NCI-H2107 treated with DMSO at 0.1 percent for 48 hours (cell line): ENCODE results near the gene ACKR2.
"Not testable (repeated sequence)": the region's sequence is repeated elsewhere in the genome, so short reads cannot be mapped to it uniquely, and the experiment has no call there.

Experiments
- DNase-seq: peaks from one replicate; lab custom pipeline; 2025; ENCODE audit not compliant: unreplicated experiment; lab: John Stamatoyannopoulos, UW

Gene ACKR2

DNA sequence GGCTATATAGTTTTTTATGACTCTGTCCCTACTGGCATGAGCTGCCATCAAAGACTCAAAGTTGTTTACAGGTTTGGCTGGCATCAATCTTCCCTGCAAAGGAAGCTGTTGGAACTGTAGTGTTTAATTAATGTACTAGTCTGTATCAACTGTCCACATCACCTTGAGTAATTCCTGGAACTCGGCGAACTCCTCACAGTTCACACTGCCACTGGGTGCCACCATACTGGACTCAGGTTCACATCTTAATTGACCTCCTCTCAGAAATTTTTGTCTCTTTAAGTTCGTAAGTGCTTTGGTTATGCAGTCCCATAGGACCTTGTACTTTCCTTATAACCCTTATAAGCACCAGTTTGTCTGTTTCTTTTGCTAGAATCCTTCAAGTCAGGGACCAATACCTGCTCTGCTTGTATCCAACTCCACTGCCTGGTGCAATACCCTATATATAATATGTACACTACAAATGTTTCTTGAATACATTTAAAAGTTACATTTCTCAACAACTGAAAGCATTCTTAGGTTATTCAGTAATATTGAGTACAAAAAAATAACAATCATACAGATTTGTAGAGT is 8.1 kb upstream of the ACKR2 start:
- DNase-seq = no peak

DNA sequence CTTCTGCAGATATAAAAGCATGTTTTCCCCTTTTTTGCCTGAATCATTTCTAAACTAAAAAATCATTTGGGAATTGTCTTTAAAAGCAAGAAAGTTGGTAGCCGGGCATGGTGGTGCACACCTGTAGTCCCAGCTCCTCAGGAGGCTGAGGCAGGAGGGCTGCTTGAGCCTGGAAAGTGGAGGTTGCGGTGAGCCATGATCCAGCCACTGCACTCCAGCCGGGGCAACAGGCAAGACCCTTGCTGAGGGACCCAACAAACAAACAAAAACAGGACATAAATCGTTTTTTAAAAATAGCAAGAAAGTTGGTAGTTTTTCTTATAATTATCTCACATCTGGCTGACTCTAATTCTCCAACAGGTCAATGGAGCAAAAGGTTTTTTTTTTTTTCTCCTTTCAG is 7.5 kb upstream of the ACKR2 start:
- DNase-seq = no peak

DNA sequence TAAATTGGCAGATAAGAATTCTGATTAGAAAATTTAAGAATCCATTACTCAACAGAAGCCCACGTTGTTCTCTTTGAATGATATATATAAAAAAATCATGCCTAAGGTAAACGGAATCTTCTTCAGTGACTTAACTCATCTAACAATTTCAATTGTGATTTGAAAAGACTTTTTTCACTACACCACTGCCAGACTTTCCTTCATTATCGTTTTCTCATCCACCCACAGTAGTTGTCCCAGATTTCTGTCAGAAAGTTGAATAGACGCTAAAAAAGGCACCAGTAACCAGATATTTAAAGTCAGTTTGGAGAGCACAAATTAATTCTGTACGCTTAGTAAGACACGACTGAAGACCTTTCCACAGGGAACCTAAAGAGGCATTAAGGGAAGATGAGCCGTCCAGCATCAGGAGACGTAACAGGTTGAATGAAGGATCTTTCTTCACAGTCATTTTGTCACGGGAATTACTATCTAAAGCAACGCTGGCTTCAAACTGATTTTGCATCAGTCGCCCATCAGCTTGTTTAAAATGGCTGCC is 6.3 kb upstream of the ACKR2 start:
- DNase-seq = no peak

DNA sequence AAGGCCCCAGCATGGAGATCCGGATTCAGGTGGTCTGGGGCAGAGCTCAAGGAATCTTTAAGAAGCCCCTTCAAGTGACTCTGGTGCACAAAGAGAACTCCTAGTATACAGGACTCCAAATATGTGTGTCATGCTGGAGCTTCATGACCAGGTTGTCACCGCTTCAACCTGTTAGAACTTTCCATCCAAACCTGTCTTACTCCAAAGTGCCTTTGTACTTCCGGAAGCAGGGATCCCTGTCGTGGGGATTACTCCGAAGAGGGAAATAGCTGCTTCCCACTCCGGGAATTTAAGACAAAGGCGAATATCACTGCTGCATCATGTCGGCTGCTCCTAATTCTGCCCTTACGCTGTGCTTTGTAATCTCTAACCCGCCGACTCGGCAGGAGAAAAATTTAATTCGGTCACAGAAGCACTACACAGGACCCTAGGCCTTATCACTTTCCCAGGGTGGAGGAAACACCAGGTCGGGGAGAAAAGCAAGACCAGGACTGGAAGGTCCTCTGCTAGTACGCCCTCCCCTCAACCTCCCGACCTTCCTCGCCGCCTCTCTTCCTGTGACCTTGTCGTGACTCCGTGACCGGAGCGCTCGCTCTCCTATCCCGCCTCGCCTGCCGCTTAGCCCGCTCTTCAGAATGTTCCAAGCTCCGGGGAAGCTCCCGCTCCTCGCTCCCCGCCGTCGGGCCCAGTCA is 5.7 kb upstream of the ACKR2 start:
- DNase-seq = no peak

DNA sequence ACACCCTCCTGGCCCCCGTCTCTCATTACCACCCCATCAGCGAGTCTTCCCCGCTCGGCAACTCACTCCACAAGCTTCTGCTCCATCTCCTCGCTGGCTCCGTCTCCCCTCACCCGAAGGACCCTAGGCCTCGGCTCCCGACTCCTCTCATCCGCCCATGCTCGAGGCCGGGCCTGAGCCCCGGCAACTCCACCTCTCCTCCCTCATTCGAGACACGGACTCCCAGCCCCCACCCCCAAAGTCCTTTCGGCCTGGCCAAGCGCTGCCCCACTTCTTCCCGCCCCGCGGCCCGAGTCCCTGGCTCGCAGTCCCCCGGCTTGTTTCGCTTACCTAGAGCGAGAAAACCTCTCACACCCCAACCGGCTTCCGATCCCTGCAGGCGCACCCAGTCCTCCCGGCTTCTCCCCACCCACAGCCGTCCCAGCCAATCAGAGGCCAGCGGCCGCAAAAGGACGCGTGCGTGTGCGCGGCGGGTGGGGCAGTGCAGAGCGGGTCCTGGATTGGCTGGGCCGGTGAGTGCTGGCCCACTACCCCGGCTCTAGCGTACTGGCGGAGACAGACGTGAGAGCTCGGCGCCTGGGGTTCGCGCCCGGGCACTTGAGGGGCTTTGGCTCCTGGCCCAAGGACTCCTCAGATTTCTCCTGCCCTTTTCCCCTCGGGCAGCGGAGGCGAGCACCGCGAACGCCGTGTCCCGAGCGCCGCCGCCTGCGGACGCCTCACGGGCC is 5.0 kb upstream of the ACKR2 start, which contains the start of gene HIGD1A:
Gene HIGD1A (minus strand): TSS at position 385 of the 725 bp plus-strand sequence. CDS start 10,237 bp downstream, outside the sequence.
- DNase-seq = peak; percentile 86

DNA sequence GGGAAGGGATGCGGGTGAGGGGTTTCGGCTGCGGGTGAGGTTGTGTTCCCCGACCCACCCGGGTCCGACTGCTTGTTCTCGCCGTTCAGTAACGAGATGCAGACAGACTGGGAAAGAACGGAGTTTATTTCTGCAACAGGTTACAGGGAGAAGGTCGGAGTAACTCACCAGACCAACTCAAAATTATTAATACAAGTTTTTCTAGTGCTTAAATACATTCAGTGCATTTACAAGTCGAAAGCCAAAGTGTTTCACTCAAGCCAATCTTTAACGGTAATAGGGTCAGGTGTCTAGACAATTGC is 4.5 kb upstream of the ACKR2 start:
- no peak for DNase-seq

DNA sequence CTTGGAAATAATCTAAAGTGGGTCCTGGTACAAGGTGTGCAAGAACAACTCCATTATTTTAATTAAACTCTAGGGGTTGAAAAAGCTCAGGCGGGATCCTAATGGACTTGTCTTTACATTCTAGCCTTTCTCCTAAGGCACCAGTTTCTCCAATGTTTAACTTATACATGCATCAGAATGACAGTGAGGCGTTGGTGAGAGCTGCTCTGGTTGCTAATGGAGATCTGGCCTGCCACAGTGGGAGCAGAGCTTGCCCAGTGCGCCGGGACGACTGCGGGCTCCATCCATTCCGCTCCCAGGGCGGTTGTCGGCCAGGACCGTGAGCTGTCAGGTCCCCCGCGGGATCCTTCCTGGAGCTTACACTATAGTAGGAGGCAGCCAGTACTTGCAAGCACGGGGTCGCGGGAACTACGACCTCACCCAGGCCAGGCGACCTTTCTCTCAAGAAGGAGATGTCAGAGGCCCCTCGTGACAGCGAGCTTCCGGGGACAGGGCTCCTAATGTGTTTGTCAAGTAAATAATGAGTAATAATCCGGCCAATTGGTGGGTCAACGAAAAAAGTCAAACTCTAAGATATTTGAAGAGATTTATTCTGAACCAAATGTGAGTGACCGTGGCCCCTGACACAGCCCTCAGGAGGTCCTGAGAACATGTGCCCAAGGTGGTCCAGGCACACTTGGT is 4.0 kb upstream of the ACKR2 start:
- DNase-seq = no peak

DNA sequence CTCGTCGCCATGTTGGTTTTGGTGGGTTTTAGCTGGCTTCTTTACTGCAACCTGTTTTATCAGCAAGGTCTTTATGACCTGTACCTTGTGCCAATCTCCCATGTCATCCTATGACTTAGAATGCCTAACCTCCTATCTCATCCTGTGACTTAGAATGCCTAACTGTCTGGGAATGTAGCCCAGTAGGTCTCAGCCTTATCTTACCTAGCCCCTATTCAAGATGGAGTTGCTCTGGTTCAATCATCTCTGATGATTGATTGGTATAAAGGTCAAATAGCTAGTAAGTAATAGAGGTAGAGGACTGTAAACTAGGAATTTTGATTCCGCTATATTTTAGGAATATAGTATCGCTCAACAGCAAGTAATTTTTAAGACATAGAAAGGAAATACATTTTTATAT is 1.3 kb upstream of the ACKR2 start:
- no peak for DNase-seq

DNA sequence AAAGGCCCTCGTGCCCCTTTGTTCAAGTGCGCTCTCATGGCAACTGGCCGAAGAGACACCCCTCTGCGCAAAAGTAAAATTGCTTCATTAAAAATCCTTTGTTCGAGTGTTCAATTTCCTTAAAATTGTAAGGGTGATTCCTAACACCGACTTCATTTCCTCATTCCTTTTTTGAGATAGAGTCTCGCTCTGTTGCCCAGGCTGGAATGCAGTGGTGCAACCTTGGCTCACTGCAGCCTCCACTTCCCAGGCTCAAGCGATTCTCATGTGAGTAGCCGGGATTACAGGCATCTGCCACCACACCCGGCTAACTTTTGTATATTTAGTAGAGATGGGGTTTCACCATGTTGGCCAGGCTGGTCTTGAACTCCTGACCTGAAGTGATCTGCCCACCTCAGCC is 1.5 kb downstream of the ACKR2 start:
- DNase-seq = not testable (repeated sequence)

DNA sequence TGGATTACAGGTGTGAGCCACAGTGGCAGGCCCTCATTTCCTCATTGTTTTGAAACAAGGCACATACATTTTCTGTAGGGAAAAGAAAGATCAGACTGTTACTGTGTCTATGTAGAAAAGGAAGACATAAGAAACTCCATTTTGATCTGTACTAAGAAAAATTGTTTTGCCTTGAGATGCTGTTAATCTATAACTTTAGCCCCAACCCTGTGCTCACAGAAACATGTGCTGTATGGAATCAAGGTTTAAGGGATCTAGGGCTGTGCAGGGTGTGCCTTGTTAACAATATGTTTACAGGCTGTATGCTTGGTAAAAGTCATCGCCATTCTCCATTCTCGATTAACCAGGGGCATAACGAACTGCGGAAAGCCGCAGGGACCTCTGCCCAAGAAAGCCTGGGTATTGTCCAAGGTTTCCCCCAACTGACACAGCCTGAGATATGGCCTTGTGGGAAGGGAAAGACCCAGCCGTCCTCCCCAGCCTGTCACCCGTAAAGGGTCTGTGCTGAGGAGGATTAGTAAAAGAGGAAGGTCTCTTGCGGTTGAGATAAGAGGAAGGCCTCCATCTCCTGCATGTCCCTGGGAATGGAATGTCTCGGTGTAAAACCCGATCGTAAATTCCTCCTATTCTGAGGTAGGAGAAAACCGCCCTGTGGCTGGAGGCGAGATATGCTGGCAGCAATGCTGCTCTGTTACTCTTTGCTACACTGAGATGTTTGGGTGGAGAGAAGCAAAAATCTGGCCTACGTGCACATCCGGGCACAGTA is 2.1 kb downstream of the ACKR2 start:
- not testable (repeated sequence) for DNase-seq

DNA sequence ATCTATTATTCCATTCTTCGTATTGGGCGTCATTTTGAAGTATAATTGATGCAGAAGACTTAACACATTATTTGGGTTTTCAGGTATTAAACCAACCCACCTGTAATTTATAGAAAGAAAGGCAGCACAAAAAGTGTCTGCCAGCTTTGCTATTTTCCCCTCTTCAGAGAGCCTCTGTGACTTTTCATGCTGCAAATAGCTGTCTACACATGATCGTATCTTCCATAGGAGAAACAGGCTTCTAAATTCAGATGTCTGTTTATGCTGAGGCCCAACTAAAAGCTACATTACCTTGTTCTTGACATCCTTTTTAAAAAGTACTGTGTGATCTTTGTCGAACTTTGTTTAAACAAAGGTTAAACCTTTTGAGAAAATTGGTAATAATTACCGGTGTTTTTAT is 5.0 kb downstream of the ACKR2 start:
- DNase-seq = no peak

DNA sequence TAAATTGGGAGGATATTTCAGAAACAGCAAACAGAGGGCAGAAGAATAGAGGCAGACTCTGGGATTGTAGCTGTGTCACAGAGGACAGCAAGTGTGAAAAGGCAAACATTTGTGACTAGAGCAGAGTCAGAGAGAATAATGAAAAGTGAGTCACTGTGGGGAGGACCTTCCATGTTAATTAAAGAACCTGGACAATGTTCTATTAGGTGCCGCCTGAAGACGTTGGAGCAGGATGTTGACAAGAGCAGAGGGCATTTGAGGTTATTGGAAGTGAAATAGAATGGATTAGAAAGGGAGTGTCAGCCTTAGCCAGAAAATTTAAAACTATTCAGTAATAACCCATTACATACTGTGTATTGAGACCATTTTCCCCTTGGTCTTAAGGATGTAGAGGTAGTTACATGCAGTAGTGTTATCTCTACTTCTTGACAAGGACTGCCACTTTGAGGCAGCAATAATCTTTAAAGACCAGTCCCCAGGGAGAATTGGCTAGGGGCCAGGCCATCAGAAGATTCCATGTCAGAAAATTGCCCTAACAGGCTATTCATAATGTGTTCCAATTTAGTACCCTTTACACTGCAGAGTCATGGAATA is 5.8 kb downstream of the ACKR2 start:
- DNase-seq = no peak

DNA sequence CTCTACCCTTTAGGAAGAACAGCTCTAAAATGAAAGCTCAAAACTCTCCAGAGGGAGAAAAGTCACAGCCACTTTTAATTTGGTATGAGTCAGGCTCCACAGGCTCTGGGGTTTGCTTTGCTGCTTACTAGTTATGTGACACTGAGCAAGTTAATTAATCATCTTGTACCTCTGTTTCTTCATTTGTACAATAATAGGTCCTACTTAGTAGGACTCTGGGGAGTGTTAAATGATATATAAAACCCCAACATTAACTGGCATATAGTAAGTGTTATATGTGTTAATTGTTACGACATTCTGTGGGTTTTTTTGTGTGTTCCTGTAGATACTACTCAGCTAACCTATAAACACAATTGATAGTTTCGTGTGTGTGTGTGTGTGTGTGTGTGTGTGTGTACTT is 6.6 kb downstream of the ACKR2 start:
- DNase-seq = no peak

DNA sequence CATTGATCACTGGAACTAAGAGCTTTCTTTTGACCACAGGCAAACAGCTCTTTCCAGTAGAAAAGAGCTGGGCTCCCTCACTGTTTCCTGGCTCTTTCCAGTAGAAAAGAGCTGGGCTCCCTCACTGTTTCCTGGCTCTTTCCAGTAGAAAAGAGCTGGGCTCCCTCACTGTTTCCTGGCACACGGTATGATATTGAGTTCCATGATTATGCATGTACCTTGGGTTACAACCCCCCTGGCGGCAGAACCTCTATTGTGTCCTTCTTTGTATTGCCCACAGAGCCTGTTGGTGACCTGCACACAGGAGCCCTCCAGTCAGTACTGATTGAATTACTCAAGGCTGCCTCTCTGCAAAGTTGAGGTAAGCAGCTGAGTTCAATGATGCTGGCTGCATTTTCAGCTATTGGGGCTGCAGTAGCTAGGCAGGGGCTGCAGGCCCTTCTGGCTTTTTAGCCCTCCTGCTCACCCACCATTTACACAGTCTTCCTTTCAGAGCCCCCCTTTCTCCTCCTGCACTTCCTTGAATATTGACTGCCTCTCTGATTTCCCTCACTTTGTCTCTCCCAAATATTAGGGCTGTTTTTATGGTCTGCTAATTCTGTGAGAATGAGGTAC is 10.2 kb downstream of the ACKR2 start:
- peak; percentile 82 for DNase-seq

DNA sequence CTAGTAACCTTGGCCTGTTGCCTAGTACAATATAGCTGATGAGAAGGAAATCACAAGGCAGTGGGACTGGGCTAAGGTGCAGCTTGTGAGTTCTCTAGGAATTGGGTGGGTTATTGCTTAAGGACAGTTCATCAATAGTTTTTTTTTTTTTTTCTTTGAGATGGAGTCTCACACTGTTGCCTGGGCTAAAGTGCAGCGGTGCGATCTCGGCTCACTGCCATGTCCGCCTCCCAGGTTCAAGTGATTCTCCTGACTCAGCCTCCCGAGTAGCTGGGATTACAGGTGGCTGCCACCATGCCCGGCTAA is 11.5 kb downstream of the ACKR2 start:
- no peak for DNase-seq

DNA sequence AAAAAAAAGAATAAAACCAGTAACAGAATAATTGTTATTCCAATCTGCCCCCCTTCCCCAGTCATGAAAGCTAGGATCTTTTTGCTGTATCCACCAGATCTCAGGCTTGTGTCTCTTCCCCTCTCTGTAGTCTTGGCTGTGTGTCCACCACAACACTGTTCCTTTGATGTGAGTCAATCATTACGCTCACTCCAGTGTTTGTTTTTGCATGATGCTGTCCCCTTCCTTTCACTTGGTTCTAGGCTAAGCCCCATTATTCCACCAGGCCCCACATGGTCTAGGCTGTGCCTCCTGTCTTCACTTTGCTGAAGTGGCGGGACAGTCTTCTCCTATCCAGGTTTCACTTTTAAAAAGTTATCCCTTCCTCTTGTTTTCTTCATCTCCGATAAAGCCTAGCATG is 13.6 kb downstream of the ACKR2 start:
- no peak for DNase-seq

DNA sequence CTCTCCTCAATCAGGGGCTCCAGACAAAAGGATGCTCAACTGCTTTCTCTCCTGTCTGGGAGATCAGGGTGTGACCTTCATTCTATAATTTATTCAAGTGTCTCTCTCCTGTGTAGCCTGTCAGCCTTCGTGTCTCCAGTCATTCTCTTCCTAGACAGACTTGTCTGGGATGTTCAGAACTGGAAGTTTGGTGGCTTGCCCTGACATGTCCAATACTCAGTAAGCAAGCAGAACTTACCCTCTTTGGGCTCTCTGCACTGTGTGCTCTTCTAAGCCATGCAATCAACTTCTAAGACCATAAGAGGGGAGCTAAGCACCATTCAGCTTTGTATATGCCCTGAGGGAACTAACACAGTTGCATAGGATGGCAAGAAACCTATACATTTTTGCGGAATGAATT is 14.1 kb downstream of the ACKR2 start:
- no peak for DNase-seq

DNA sequence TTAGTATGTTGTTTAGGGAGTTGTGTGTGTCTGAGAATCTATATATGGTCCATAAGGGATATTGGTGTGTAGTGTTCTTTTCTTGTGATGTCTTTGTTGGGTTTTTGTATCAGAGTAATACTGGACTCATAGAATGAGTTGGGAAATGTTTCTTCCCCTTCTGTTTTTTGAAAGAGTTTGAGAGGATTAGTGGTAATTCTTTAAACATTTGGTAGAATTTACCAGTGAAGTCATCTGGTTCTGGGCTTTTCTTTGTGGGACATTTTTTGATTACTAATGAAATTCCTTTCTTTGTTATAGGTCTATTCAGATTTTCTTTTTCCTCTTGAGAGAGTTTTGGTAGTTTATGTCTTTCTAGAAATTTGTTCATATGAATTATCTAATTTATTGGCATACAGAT is 16.9 kb downstream of the ACKR2 start:
- DNase-seq = no peak

DNA sequence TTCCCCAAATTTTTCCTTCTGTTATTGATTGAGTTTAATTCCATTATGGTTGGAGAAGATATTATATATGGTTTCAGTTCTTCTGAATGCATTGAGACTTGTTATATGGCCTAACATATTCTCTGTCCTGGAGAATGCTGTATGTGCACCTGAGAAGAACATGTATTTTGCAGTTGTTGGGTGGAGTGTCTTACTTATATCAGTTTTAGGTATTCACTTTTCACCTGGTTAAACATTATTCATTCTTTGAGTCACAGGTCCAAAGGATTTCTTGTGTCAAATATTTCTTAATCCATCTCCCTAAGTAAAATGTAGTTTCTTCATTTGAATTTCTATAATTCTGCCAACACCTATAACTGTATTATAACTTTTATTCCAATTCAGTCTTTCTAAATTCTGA is 17.8 kb downstream of the ACKR2 start:
- no peak for DNase-seq

DNA sequence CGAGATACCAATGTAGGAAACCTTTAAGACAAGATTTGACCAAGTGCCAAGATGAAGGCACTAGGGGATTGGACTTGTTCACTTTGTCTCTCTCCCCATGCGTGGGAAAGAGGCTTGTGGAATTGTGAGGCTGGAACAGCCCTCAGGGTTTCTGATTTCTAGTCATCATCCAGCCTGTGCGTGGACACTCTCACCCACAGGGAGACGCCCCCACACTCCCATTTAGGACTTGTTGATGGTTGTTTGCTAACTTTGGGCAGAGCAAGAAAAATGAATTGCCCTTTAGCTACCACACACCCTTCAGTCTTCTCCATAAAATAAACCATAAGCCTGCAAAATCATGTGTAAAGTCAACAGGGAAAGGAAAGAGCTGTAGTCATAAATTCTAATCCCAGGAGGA is 18.4 kb downstream of the ACKR2 start:
- DNase-seq = no peak
